ENCODE results near the gene OR4D9. TPM values are rescaled to one million over a fixed set of nuclear protein-coding genes. Genes with fewer than 3 reads are reported as not detected.

OR4D9 gene
- total and polyA plus RNA-seq, 2 donors (not counting 1 experiment from before 2014, with no cell fraction given): not detected

- no peaks in the 10 kb centered on the region for H3K27me3 ChIP-seq (replicated peaks in 1 of 4; ENCODE audit: control extremely low read depth in 1 of 4, control insufficient read depth in 3 of 4, insufficient read depth in 4 of 4, low read length in 3 of 4)
- Mint-ChIP-seq H3K4me1 (peaks cover 10% of the 10 kb centered on the region), H3K4me3 (no peak overlapping the region), H3K27ac (no peak overlapping the region), H3K27me3 (peaks cover 12% of the 10 kb centered on the region), H3K9me3 (ENCODE audit: insufficient read depth) (no peaks in the 10 kb centered on the region)
- DNase-seq (no peak), ATAC-seq (ENCODE audit: low read depth) (no peak)
- no peaks in the 10 kb centered on the region for H4K20me1 ChIP-seq (ENCODE audit: control insufficient read depth, insufficient read depth, low read length, poor library complexity, severe bottlenecking)
- TF ChIP-seq EZH2 (IDR thresholded peaks at IDR 0.05; ENCODE audit: borderline replicate concordance, insufficient read depth, low read depth, low read length, poor library complexity, severe bottlenecking) (no peak), CTCF (IDR thresholded peaks at IDR 0.05) (no peak)
- H3K27ac ChIP-seq (ENCODE audit: low read length in 2 of 2): no peak overlapping the region
- H2AFZ ChIP-seq (ENCODE audit: insufficient read depth, low read depth, low read length, poor library complexity, severe bottlenecking): no peak overlapping the region
- no peaks in the 10 kb centered on the region for H3K79me2 ChIP-seq (ENCODE audit: control insufficient read depth, insufficient read depth, low read length)
- CTCF ChIA-PET: interaction anchor here (1.0 kb wide), 1 partner anchor 29 kb away, joined by 3 read pairs; no protein-coding TSS in a partner anchor
- POLR2A ChIA-PET: interaction anchor here (0.6 kb wide), 1 partner anchor 145 kb away, joined by 8 read pairs; no protein-coding TSS in a partner anchor
- H3K9ac ChIP-seq (ENCODE audit: low read length): no peak overlapping the region
- intact Hi-C loops (cut with micrococcal nuclease): no loop called here
- no peak overlapping the region for H3K4me3 ChIP-seq (ENCODE audit: control extremely low read depth in 1 of 5, extremely low read depth in 1 of 5, insufficient read depth in 1 of 5, low read depth in 2 of 5, low read length in 4 of 5)
- no peak overlapping the region for H3K4me2 ChIP-seq (replicated peaks; ENCODE audit: low read depth, low read length, poor library complexity, severe bottlenecking)
- H3K36me3 ChIP-seq (replicated peaks in 1 of 2; ENCODE audit: control extremely low read depth in 1 of 2, control insufficient read depth in 1 of 2, extremely low read depth in 1 of 2, insufficient read depth in 2 of 2, low read length in 1 of 2): no peaks in the 10 kb centered on the region
- no peaks in the 10 kb centered on the region for H3K9me3 ChIP-seq (ENCODE audit: control extremely low read depth in 1 of 3, control insufficient read depth in 2 of 3, insufficient read depth in 1 of 3, low read length in 2 of 3)
- peaks cover 4 to 5% of the 10 kb centered on the region in 2 donors for H3K4me1 ChIP-seq (ENCODE audit: control insufficient read depth in 2 of 2, insufficient read depth in 2 of 2, low read length in 2 of 2)
Measured at GRCh38 chr11:59479906-59480305, 31.4 kb upstream of the OR4D9 start.

- peaks cover 10% of the 10 kb centered on the region for H3K4me1 Mint-ChIP-seq
- ATAC-seq (ENCODE audit: low read depth) (no peak), DNase-seq (no peak)
- H3K27ac Mint-ChIP-seq: no peak overlapping the region
- Histone ChIP-seq H4K20me1 (ENCODE audit: control insufficient read depth, insufficient read depth, low read length, poor library complexity, severe bottlenecking) (no peaks in the 10 kb centered on the region), H3K4me3 (ENCODE audit: control extremely low read depth in 1 of 5, extremely low read depth in 1 of 5, insufficient read depth in 1 of 5, low read depth in 2 of 5, low read length in 4 of 5) (no peak overlapping the region), H3K79me2 (ENCODE audit: control insufficient read depth, insufficient read depth, low read length) (no peaks in the 10 kb centered on the region), H3K27ac (ENCODE audit: low read length in 2 of 2) (no peak overlapping the region), H3K36me3 (replicated peaks in 1 of 2; ENCODE audit: control extremely low read depth in 1 of 2, control insufficient read depth in 1 of 2, extremely low read depth in 1 of 2, insufficient read depth in 2 of 2, low read length in 1 of 2) (no peaks in the 10 kb centered on the region), H3K4me2 (replicated peaks; ENCODE audit: low read depth, low read length, poor library complexity, severe bottlenecking) (no peak overlapping the region), H3K9me3 (ENCODE audit: control extremely low read depth in 1 of 3, control insufficient read depth in 2 of 3, insufficient read depth in 1 of 3, low read length in 2 of 3) (no peaks in the 10 kb centered on the region), H3K4me1 (ENCODE audit: control insufficient read depth in 2 of 2, insufficient read depth in 2 of 2, low read length in 2 of 2) (peaks cover 4 to 5% of the 10 kb centered on the region in 2 donors), H2AFZ (ENCODE audit: insufficient read depth, low read depth, low read length, poor library complexity, severe bottlenecking) (no peak overlapping the region), H3K9ac (ENCODE audit: low read length) (no peak overlapping the region), H3K27me3 (replicated peaks in 1 of 4; ENCODE audit: control extremely low read depth in 1 of 4, control insufficient read depth in 3 of 4, insufficient read depth in 4 of 4, low read length in 3 of 4) (no peaks in the 10 kb centered on the region)
- peaks cover 12% of the 10 kb centered on the region for H3K27me3 Mint-ChIP-seq
- intact Hi-C loops (cut with micrococcal nuclease): no loop called here
- 100% methylated on average over 3 of the region's 3 CpGs for WGBS (ENCODE audit: insufficient coverage)
- H3K9me3 Mint-ChIP-seq (ENCODE audit: insufficient read depth): no peaks in the 10 kb centered on the region
- TF ChIP-seq EZH2 (IDR thresholded peaks at IDR 0.05; ENCODE audit: borderline replicate concordance, insufficient read depth, low read depth, low read length, poor library complexity, severe bottlenecking) (no peak), CTCF (IDR thresholded peaks at IDR 0.05) (no peak)
- H3K4me3 Mint-ChIP-seq: no peak overlapping the region
- POLR2A ChIA-PET: interaction anchor here (0.6 kb wide), 1 partner anchor 146 kb away, joined by 8 read pairs; no protein-coding TSS in a partner anchor
- CTCF ChIA-PET: no interaction called here
Measured at GRCh38 chr11:59480359-59480758, 31.0 kb upstream of the OR4D9 start.

Measured in B cell (primary cell).